CD4-positive, alpha-beta T cell treated with Interleukin-2 at 100 ng/mL for 4 hours (primary cell): ENCODE measurements around the gene FAM83G.
"Not testable (repeated sequence)": the region's sequence is repeated elsewhere in the genome, so short reads cannot be mapped to it uniquely, and the experiment has no call there.

ENCODE experiments used
- DNase-seq: peaks from one replicate; pipeline ENCODE4 v3.0.0-alpha.2; 2020; ENCODE audit warnings: low spot score

Gene FAM83G

GRCh38 chr17:19023209-19023999, 18.8 kb upstream of the FAM83G start:
- no peak for DNase-seq

GRCh38 chr17:19022747-19023146, 18.2 kb upstream of the FAM83G start:
- DNase-seq: no peak

GRCh38 chr17:19022128-19022527, 17.6 kb upstream of the FAM83G start:
- no peak for DNase-seq

- DNase-seq: peak; percentile 15
These were observed 17.1 kb upstream of the FAM83G start for GRCh38 chr17:19021622-19022083.

GRCh38 chr17:19021011-19021621, 16.6 kb upstream of the FAM83G start:
- not testable (repeated sequence) for DNase-seq

- DNase-seq: no peak
These were observed 15.5 kb upstream of the FAM83G start for GRCh38 chr17:19020016-19020415.

GRCh38 chr17:19019041-19019941, 14.7 kb upstream of the FAM83G start:
- no peak for DNase-seq

GRCh38 chr17:19018600-19018950, 14.0 kb upstream of the FAM83G start:
- DNase-seq: no peak

GRCh38 chr17:19017804-19018599, 13.4 kb upstream of the FAM83G start:
- DNase-seq: no peak

GRCh38 chr17:19017401-19017800, 12.8 kb upstream of the FAM83G start:
- DNase-seq: no peak

- DNase-seq: no peak
These were observed 12.3 kb upstream of the FAM83G start for GRCh38 chr17:19016881-19017280.

GRCh38 chr17:19016297-19016696, 11.7 kb upstream of the FAM83G start:
- DNase-seq: no peak

GRCh38 chr17:19015428-19015827, 10.9 kb upstream of the FAM83G start:
- no peak for DNase-seq

- no peak for DNase-seq
These were observed 10.2 kb upstream of the FAM83G start for GRCh38 chr17:19014628-19015215.

GRCh38 chr17:19013806-19014627, 9.5 kb upstream of the FAM83G start:
- no peak for DNase-seq

- DNase-seq: no peak
These were observed 8.7 kb upstream of the FAM83G start for GRCh38 chr17:19013226-19013625.

GRCh38 chr17:19012171-19013080, 7.9 kb upstream of the FAM83G start:
- no peak for DNase-seq

- DNase-seq: no peak
These were observed 7.0 kb upstream of the FAM83G start for GRCh38 chr17:19011581-19011980.

- DNase-seq: no peak
These were observed 6.4 kb upstream of the FAM83G start for GRCh38 chr17:19010729-19011505.
